Endothelial cell of umbilical vein (primary cell): ENCODE results near the gene RADIL. TPM values are rescaled to one million over a fixed set of nuclear protein-coding genes. Genes with fewer than 3 reads are reported as not detected.

Experiments
- BruUV-seq: library from RNA; stranded (reverse); fragments of 400-500 nt; replicated peaks from 2 replicates; lab custom pipeline; 2021; lab: Mats Ljungman, UMichigan
- CTCF ChIA-PET: fragments of 300-600, 350-600 bp; sonication (Branson Sonifier 250); formaldehyde crosslinking; loops from one replicate; lab custom pipeline; 2021; ENCODE audit warnings: antibody characterized with exemption, inconsistent platforms; lab: Charles Lee
- POLR2A ChIA-PET: fragments of 300-600, 350-600 bp; sonication (Branson Sonifier 250); formaldehyde crosslinking; loops from one replicate; lab custom pipeline; 2021; ENCODE audit warnings: antibody characterized with exemption, inconsistent platforms; lab: Charles Lee
- DNase-seq: peaks from one replicate; pipeline ENCODE4 v3.0.0-alpha.2; 2011; ENCODE audit warnings: low read depth, low spot score
- FAIRE-seq: peaks from 2 replicates; lab custom pipeline; 2011; peaks lifted over from hg19 to GRCh38; lab: Jason Lieb, UNC
- H2AFZ ChIP-seq: 2 replicates; pipeline ENCODE4 v1.6.0; 2012; ENCODE audit warnings: low read depth, low read length, control low read depth, inconsistent platforms
- H3K27ac ChIP-seq: 2 replicates; pipeline ENCODE4 v1.5.1; 2011; ENCODE audit warnings: low read depth, mild to moderate bottlenecking, control low read depth, low read length, moderate library complexity; ENCODE audit not compliant: insufficient read depth
- H3K27me3 ChIP-seq, 2 experiments: 2 replicates each; pipeline versions ENCODE4 v1.6.0 to v1.6.1; 2011; ENCODE audit warnings: low read length in 2 of 2, mixed read lengths in 1 of 2; ENCODE audit not compliant: control insufficient read depth in 2 of 2, insufficient read depth in 2 of 2
- H3K36me3 ChIP-seq, 2 experiments: 2 replicates in 1 of 2; 3 replicates in 1 of 2; pipeline ENCODE4 v1.5.1; 2011; ENCODE audit warnings: low read length in 2 of 2, mild to moderate bottlenecking in 1 of 2, moderate library complexity in 1 of 2; ENCODE audit not compliant: control insufficient read depth in 2 of 2, insufficient read depth in 2 of 2; ENCODE audit errors: extremely low read depth in 1 of 2
- H3K4me1 ChIP-seq: 3 replicates; pipeline ENCODE4 v1.5.1; 2011; ENCODE audit warnings: mild to moderate bottlenecking, low read length; ENCODE audit not compliant: control insufficient read depth, insufficient read depth; ENCODE audit errors: extremely low read depth
- H3K4me2 ChIP-seq: 2 replicates; pipeline ENCODE4 v1.6.1; 2011; ENCODE audit warnings: low read length, control low read depth, mixed read lengths; ENCODE audit not compliant: insufficient read depth
- H3K4me3 ChIP-seq, 3 experiments: fragments of 200-600 bp in 1 of 3; sonication (generic), shearing (Covaris generic) in 1 of 3; replicated peaks in 1 of 3; 2 replicates each; pipeline ENCODE4 v1.5.1; 2011 to 2016; ENCODE audit warnings: control low read depth in 3 of 3, low read length in 3 of 3, mild to moderate bottlenecking in 2 of 3, inconsistent platforms in 1 of 3, low read depth in 1 of 3, moderate library complexity in 1 of 3; ENCODE audit not compliant: insufficient read depth in 1 of 3
- H3K79me2 ChIP-seq: 2 replicates; pipeline ENCODE4 v1.6.0; 2012; ENCODE audit warnings: low read length, inconsistent platforms; ENCODE audit not compliant: control insufficient read depth, insufficient read depth
- H3K9ac ChIP-seq: replicated peaks from 2 replicates; pipeline ENCODE3; 2011; ENCODE audit warnings: low read length, control low read depth; ENCODE audit not compliant: insufficient read depth; ENCODE audit errors: extremely low read depth
- H3K9me1 ChIP-seq: replicated peaks from 3 replicates; pipeline ENCODE4 v1.6.0; 2011; ENCODE audit warnings: mild to moderate bottlenecking, low read length; ENCODE audit not compliant: control insufficient read depth, insufficient read depth; ENCODE audit errors: extremely low read depth
- H3K9me3 ChIP-seq: replicated peaks from 2 replicates; pipeline ENCODE4 v1.5.1; 2012; ENCODE audit warnings: low read length, inconsistent platforms; ENCODE audit not compliant: control insufficient read depth, insufficient read depth
- H4K20me1 ChIP-seq: replicated peaks from 2 replicates; pipeline ENCODE3; 2011; ENCODE audit warnings: mild to moderate bottlenecking, low read length; ENCODE audit not compliant: control insufficient read depth, insufficient read depth; ENCODE audit errors: extremely low read depth
- EZH2 ChIP-seq: IDR thresholded peaks from 2 replicates; pipeline ENCODE4 v1.6.1; 2012; ENCODE audit warnings: borderline replicate concordance, low read depth, mild to moderate bottlenecking, moderate library complexity, low read length, inconsistent platforms; ENCODE audit not compliant: severe bottlenecking
- FOS ChIP-seq: IDR thresholded peaks from 2 replicates; pipeline ENCODE4 v1.6.1; 2011; ENCODE audit warnings: mild to moderate bottlenecking, low read length, moderate library complexity, borderline replicate concordance; ENCODE audit not compliant: insufficient read depth
- GATA2 ChIP-seq: IDR thresholded peaks from 2 replicates; pipeline ENCODE4 v1.7.0; 2011; ENCODE audit warnings: low read depth, mild to moderate bottlenecking, moderate library complexity, mixed read lengths, low read length; ENCODE audit not compliant: insufficient read length, insufficient read depth
- JUN ChIP-seq: IDR thresholded peaks from 2 replicates; pipeline ENCODE4 v1.6.1; 2011; ENCODE audit warnings: borderline replicate concordance, low read depth; ENCODE audit not compliant: insufficient read length, insufficient read depth
- MAX ChIP-seq: IDR thresholded peaks from 2 replicates; pipeline ENCODE4 v1.6.1; 2011; ENCODE audit not compliant: insufficient read depth, insufficient read length
- MYC ChIP-seq: IDR thresholded peaks from one replicate; pipeline ENCODE4 v1.6.1; 2011; ENCODE audit warnings: mild to moderate bottlenecking, low read depth, low read length
- POLR2A ChIP-seq: IDR thresholded peaks from 2 replicates; pipeline ENCODE4 v1.6.1; 2012; ENCODE audit warnings: low read depth, mild to moderate bottlenecking, control low read depth, low read length
- POLR2AphosphoS5 ChIP-seq: IDR thresholded peaks from 2 replicates; pipeline ENCODE4 v1.6.1; 2012; ENCODE audit warnings: low read depth, mild to moderate bottlenecking, control low read depth, low read length, moderate library complexity; ENCODE audit not compliant: insufficient read depth
- dilution Hi-C: fragments of 300-500 bp; cut with MboI; formaldehyde crosslinking; loops from one replicate; pipeline ENCODE4 v1.15.0; 2019; ENCODE audit warnings: low sequenced_read_pairs; ENCODE audit not compliant: extremely low pct_ligation_motif_present
- intact Hi-C: fragments of 100-400 bp; cut with micrococcal nuclease; formaldehyde crosslinking; loops from one replicate; pipeline ENCODE4 v1.10.0; 2022
- polyA plus RNA-seq, 4 experiments: library from polyadenylated mRNA; depleted of rRNA in 3 of 4; stranded (reverse) in 3 of 4; unstranded in 1 of 4; fragments of >200 nt; gene quantifications; 2 replicates each; pipeline versions ENCODE4 v1.2.1 to v1.2.3, GENCODE V29; 2011 to 2012; ENCODE audit warnings: missing spikeins in 1 of 4
- total RNA-seq: library from RNA; stranded (reverse); gene quantifications from 2 replicates; pipeline ENCODE4 v1.2.3, GENCODE V29; 2021
- TF ChIP-seq, protein P1 (sequence below), 2 donors: IDR thresholded peaks; 1 replicate in 1 of 2; 2 replicates in 1 of 2; pipeline ENCODE4 v1.5.1; 2011; ENCODE audit warnings: low read length in 2 of 2, mild to moderate bottlenecking in 2 of 2, moderate library complexity in 2 of 2, control low read depth in 1 of 2, inconsistent platforms in 1 of 2, low read depth in 1 of 2; ENCODE audit not compliant: insufficient read depth in 1 of 2; ENCODE audit errors: extremely low read depth in 1 of 2

RADIL gene
- total and polyA plus RNA-seq, 2 donors (not counting 3 experiments of a cell fraction or from before 2014, with no cell fraction given) = 1.2 to 2.5 TPM

DNA sequence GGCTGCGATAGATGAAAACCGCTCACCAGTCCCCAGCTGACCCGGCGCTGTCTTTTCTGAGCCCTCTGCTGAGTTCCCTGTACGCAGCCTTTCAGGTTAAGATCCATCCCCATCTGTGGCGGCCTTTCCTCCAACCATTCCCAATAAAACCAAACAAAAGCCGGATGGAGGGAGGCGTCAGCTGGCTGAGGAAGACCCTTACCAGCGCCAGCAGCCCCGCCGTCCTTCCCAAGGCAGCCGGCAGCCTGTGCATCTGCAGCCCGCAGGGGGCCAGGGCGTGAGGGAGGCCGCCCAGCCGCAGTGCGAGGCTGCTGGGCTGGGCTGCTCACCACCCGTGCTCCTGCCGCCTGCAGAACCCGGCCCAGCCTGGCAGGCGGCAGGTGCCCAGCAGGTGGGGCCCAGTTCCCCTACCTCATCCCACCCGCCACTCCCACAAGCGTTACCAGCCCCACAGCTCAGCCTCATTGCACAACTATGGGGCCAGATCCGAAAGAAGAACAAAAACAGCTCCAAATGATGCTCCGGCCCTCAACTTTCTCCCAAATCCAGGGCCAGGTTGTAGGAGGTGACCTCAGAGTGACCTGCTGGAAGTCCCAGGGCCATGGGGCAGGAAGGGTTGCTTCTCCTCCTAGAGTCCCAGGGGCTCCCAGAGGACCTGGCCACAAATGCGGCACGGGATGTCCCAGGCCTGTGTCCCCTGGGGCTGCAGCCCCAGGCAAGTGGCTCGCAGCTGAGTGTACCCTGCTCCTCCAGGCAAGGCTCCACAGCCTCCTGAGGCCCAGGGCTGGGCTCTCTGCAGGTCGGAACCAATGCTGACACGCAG is 45.5 kb downstream of the RADIL start:
- Histone ChIP-seq H3K9me1 (no peaks in the 10 kb centered on the region), H3K27ac (no peak overlapping the region), H3K4me1 (no peaks in the 10 kb centered on the region), H2AFZ (no peak overlapping the region), H4K20me1 (no peaks in the 10 kb centered on the region), H3K79me2 (no peaks in the 10 kb centered on the region), H3K27me3 (no peaks in the 10 kb centered on the region), H3K4me3 (no peak overlapping the region), H3K9me3 (no peaks in the 10 kb centered on the region), H3K36me3 (no peaks in the 10 kb centered on the region), H3K9ac (no peak overlapping the region), H3K4me2 (no peak overlapping the region)
- ChIA-PET CTCF (no interaction called here), POLR2A (no interaction called here)
- BruUV-seq = no TSS peak
- intact Hi-C loops (no loop called here), dilution Hi-C loops (no loop called here)
- FAIRE-seq (no peak), DNase-seq (no peak)
- no peak for TF ChIP-seq GATA2
- no peak for TF ChIP-seq POLR2AphosphoS5
- no peak for TF ChIP-seq MYC
- TF ChIP-seq MAX = no peak
- TF ChIP-seq JUN = no peak
- TF ChIP-seq, protein P1, sequence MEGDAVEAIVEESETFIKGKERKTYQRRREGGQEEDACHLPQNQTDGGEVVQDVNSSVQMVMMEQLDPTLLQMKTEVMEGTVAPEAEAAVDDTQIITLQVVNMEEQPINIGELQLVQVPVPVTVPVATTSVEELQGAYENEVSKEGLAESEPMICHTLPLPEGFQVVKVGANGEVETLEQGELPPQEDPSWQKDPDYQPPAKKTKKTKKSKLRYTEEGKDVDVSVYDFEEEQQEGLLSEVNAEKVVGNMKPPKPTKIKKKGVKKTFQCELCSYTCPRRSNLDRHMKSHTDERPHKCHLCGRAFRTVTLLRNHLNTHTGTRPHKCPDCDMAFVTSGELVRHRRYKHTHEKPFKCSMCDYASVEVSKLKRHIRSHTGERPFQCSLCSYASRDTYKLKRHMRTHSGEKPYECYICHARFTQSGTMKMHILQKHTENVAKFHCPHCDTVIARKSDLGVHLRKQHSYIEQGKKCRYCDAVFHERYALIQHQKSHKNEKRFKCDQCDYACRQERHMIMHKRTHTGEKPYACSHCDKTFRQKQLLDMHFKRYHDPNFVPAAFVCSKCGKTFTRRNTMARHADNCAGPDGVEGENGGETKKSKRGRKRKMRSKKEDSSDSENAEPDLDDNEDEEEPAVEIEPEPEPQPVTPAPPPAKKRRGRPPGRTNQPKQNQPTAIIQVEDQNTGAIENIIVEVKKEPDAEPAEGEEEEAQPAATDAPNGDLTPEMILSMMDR (IDR thresholded peaks at IDR 0.05; ENCODE audit: extremely low read depth in 1 of 2, insufficient read depth in 1 of 2, low read depth in 1 of 2, low read length in 2 of 2) = no peak
- no peak for TF ChIP-seq EZH2
- TF ChIP-seq FOS = no peak
- TF ChIP-seq POLR2A = no peak
